C4-2B (cell line): ENCODE data around the gene EEPD1.
A peak's percentile ranks its signal among the peaks of the same experiment; 100 is the strongest.

Experiments
- H3K27ac ChIP-seq: fragments of 450-650 bp; 2 replicates; pipeline ENCODE4 v1.5.1; 2017
- CTCF ChIP-seq: fragments of 450-650 bp; conservative IDR thresholded peaks from 2 replicates; pipeline ENCODE4 v1.5.1; 2017; ENCODE audit warnings: mild to moderate bottlenecking
- ZFX ChIP-seq: fragments of 450-650 bp; IDR thresholded peaks from 2 replicates; pipeline ENCODE4 v1.6.1; 2017

The EEPD1 gene

GRCh38 chr7:36311539-36311938, 158.5 kb downstream of the EEPD1 start:
- TF ChIP-seq ZFX (no peak), CTCF (no peak)
- no peak overlapping the region for H3K27ac ChIP-seq

GRCh38 chr7:36312064-36312914, 159.2 kb downstream of the EEPD1 start:
- H3K27ac ChIP-seq: no peak overlapping the region
- TF ChIP-seq ZFX: no peak
- TF ChIP-seq CTCF: peak; percentile 65

GRCh38 chr7:36312915-36313334, 159.9 kb downstream of the EEPD1 start:
- TF ChIP-seq ZFX (no peak), CTCF (peak; percentile 38)
- no peak overlapping the region for H3K27ac ChIP-seq

GRCh38 chr7:36313607-36314006, 160.6 kb downstream of the EEPD1 start:
- no peak overlapping the region for H3K27ac ChIP-seq
- TF ChIP-seq ZFX (no peak), CTCF (no peak)

- no peak overlapping the region for H3K27ac ChIP-seq
- TF ChIP-seq CTCF: no peak
- TF ChIP-seq ZFX: no peak
These were observed 161.4 kb downstream of the EEPD1 start for GRCh38 chr7:36314491-36314890.

- no peak for TF ChIP-seq CTCF
- no peak for TF ChIP-seq ZFX
- no peak overlapping the region for H3K27ac ChIP-seq
These were observed 162.4 kb downstream of the EEPD1 start for GRCh38 chr7:36315309-36315944.

GRCh38 chr7:36316319-36316718, 163.3 kb downstream of the EEPD1 start:
- TF ChIP-seq CTCF (no peak), ZFX (no peak)
- H3K27ac ChIP-seq: no peak overlapping the region
